Stimulated activated CD8-positive, alpha-beta memory T cell treated with anti-CD3 and anti-CD28 coated beads, Interleukin-2, amount 100 ng/mL, for 48 hours (primary cell): ENCODE measurements around the gene MCRIP2.

Experiments
- DNase-seq, 2 donors: peaks; one replicate each; pipeline ENCODE4 v3.0.0-alpha.2; 2020; ENCODE audit warnings: low read depth in 2 of 2

Gene MCRIP2

DNA sequence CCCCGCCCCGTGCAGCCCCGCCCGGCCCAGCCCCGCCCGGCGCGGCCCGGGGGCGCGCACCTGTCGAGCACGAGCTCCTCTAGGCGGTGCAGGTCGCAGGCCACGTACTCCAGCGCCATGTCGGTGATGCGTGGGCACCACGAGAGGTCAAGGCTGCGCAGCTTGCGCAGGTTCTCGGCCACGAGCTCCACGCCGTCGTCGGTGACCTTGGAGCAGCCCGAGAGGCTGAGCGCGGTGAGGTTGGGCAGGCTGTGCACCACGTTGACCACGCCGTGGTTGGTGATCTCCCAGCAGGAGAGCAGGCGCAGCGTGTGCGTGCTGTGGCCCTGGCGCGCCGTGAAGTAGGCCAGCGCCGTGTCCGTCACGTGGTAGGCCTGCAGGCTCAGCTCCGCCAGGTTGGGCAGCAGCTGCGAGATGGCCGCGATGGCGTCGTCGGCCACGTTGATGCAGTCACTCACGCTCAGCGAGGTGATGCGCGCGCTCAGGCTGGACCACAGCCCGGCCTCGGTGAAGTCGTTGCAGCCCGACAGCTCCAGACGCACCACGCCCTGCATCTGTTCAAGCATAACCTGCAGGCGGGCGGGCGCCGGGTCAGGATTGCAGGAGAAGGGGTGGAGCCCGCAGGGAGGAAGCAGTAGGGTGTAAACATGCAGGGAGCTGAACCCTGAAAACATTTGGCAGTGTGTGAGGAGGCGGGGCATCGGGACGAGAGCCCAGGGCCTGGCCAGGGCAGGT lies 53.9 kb downstream of the MCRIP2 start:
- DNase-seq, result peak in 1 of 2 donors; percentile 58
